GM12891 (cell line): ENCODE data around the gene PRKAR1B.

ENCODE experiments used
- DNase-seq: peaks from one replicate; pipeline ENCODE4 v3.0.0; 2011; ENCODE audit warnings: low spot score; ENCODE audit not compliant: insufficient read length
- FAIRE-seq: peaks from 2 replicates; lab custom pipeline; 2011; peaks lifted over from hg19 to GRCh38; lab: Jason Lieb, UNC
- PAX5 ChIP-seq: IDR thresholded peaks from 2 replicates; pipeline ENCODE4 v1.6.1; 2011; ENCODE audit warnings: low read length, moderate library complexity, mild to moderate bottlenecking; ENCODE audit not compliant: insufficient read depth, severe bottlenecking
- POLR2A ChIP-seq: IDR thresholded peaks from 2 replicates; pipeline ENCODE4 v1.6.1; 2011; ENCODE audit warnings: low read depth, low read length, control low read depth
- POLR2AphosphoS5 ChIP-seq: IDR thresholded peaks from 2 replicates; pipeline ENCODE4 v1.6.1; 2011; ENCODE audit warnings: low read depth, low read length, control low read depth
- POU2F2 ChIP-seq: IDR thresholded peaks from 2 replicates; pipeline ENCODE4 v1.6.1; 2011; ENCODE audit warnings: low read depth, mild to moderate bottlenecking, control low read depth, low read length, moderate library complexity
- SPI1 ChIP-seq: IDR thresholded peaks from 2 replicates; pipeline ENCODE4 v1.6.1; 2011; ENCODE audit warnings: low read depth, low read length, control low read depth
- TAF1 ChIP-seq: IDR thresholded peaks from 2 replicates; pipeline ENCODE4 v1.6.1; 2011; ENCODE audit warnings: low read depth, low read length, control low read depth

Gene PRKAR1B

DNA sequence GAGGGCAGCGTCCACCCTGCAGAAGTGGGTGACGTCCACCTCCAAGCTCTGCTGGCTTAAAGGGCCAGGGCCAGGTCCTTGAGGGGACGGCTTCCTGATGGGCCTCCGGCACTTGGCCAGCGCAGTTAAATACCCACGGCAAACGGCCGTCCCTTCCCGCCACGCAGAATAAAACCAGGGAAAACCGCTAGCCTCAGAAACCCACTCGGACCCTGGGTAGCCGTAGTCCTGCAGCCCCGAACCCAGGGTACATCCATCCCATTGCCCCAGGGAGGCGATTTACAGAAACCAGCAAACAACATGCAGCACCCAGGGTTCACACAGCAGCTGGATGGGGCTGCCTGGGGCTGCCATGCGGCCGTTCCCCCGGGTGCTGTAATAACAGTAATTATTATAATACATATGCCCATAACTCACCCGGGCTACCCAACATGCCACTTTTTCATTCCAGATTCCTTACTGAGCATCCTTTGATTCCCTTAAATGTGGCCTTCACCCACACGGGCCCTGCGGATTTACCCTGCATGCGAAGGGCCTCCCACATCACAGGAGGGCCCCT, 126.0 kb downstream of the PRKAR1B start:
- DNase-seq (no peak), FAIRE-seq (peak; percentile 28)
- no peak for TF ChIP-seq TAF1
- no peak for TF ChIP-seq POU2F2
- TF ChIP-seq POLR2AphosphoS5: no peak
- TF ChIP-seq PAX5: no peak
- TF ChIP-seq POLR2A: no peak

DNA sequence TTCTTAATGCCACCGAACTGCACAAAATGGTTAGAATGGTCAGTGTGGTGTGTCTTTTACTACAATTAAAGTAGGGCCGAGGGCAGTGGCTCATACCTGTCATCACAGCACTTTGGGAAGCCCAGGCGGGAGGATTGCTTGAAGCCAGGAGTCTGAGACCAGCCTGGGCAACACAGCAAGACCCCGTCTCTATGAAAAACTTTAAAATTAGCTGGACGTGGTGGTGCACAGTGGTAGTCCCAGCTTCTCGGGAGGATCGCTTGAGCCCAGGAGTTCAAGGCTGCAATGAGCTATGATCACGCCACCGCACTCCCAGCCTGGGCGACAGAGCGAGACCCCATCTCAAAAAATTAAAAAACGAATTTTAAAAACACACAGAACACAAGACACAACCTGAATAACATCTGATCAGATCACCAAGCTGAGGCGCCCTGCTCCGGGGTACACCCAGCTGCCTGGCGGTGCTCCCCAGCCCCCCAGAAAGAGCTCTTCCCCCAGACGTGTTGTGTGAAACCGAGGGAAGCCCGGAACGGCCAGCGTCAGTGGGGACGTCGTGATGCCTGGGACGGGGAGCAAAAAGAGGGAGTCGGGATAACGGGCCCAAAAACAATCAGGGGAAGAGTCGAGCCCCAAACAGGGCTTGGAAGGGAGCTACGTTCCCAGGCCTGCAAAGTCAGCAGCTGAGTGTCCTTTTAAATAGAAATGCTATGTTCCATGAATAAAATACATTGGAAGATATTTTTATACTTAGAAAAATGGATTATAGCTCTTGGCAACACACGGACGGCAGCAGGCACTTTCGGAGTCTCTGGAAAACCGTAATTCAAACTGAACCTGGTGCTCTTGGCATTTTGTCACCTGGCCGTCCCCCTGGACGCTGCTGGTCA, 126.7 kb downstream of the PRKAR1B start:
- no peak for FAIRE-seq

DNA sequence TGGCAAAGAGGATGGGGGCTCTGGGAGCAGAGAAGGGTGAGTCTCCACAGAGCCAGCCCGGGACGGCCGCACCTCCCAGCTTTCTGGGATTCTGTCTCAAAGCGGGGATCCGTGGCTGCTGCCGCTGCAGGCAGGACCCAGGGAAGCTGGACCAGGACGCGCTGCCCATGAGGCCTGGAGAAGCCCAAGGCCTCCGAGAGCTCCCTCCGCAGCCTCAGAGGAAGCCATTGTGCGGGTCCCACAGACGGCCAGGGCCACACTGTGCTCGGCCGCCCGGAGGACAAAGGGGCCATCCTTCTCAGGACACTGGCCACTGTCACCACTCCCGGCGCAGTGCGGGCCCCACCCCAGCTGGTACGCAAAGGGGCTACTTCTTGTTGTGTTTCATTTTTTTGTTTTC, 128.2 kb downstream of the PRKAR1B start:
- no peak for TF ChIP-seq POLR2AphosphoS5
- TF ChIP-seq TAF1: no peak
- no peak for TF ChIP-seq SPI1
- no peak for TF ChIP-seq PAX5
- no peak for TF ChIP-seq POLR2A
- DNase-seq: no peak
- no peak for FAIRE-seq

More for the DNA sequence above, 126.7 kb downstream of the PRKAR1B start:
- no peak for DNase-seq
- TF ChIP-seq POU2F2 (no peak), POLR2AphosphoS5 (no peak)

DNA sequence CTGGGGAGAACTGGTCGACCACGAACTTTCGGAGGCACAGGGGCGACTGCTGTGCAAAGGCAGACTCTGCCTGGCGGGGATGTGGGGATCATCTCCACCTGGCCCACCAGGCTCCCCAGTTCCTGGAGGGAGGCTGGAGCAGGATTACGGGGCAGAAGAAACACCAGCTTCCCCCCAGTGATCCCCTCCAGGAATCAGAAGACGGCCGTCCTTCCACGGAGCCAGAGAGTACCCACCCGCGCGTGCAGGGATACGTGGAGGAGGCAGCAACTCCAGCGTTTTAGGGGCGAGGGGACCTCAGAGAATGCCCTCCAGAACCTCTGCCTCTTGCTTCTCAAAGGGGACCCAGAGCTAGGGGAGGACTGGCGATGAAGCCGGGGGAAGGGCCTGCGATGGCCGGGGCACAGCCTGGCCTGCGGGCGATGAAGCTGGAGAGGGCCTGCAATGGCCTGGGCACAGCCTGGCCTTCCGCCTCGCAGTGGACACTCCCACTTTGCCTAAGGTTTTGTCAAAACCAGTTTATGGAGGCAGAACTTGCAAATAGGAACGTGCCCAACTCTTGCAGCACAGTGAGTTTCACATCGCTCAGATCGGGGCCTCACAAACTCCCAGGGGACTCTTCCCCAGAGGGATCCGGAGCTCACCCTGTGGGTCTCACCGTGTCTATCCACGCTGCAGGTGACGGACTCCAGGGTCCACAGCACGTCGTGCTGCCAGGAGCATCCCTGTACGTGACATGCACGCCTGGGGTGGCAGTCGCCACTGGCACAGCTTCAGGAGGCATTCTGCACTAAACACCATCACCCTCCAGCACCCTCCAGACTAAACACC, 129.5 kb downstream of the PRKAR1B start:
- TF ChIP-seq POLR2AphosphoS5: no peak
- no peak for DNase-seq
- peak; percentile 54 for FAIRE-seq

DNA sequence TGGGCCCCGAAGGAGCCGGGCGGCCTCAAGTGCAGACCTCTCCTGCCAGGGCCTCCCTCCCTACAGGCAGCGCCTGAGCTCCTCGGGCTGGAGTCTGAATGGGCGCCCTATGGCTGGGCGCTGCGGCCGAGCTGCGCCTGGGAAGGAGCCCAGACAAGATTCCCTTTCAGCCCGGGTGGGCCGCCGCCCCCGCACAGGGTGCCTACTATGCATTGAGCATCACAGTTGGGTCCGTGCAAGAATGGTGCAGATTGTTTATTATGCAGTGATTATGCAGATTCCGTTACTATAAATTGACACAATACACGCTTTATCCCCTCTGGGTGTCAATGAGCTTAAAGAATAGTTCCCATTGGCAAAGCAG, 130.3 kb downstream of the PRKAR1B start:
- DNase-seq (no peak), FAIRE-seq (no peak)
- no peak for TF ChIP-seq SPI1
- TF ChIP-seq PAX5: no peak
- no peak for TF ChIP-seq TAF1
- no peak for TF ChIP-seq POLR2A
- TF ChIP-seq POU2F2: no peak
- no peak for TF ChIP-seq POLR2AphosphoS5

DNA sequence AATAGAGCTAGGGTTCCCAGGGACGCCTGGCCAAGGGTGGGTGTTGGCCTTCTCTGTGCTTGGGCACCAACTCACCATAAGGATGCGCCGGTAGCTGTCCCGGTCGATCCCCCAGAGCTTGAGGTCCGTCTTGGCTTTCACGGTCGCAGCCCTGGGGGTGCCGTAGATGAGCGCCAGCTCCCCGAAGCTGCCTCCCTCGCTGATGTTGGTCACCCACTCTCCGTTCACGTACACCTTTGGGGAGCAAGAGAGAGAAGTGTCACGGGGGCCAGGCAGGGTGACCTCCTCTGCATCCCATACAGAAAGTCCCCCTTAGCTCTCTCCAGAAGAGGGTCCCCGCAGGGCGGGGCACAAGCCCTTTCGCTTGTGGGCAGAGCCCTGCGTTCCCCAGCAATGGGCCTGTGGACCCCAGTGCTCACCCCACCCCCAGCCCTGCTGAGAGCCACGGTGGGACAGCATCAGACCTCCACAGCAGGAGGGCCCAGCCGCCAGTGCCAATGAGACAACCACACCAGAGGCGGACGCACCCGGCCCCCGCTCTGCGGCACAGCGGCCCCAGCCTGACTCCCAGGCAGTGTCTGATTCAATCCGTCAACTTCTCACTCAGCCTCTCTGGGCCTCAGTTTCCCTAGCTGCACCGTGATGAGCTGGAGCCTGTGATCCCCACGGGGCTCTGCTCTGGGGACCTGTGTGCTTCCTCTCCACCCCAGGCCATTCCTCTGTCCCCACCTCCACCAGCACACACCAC, 130.8 kb downstream of the PRKAR1B start:
- FAIRE-seq (no peak), DNase-seq (no peak)
- no peak for TF ChIP-seq POU2F2

DNA sequence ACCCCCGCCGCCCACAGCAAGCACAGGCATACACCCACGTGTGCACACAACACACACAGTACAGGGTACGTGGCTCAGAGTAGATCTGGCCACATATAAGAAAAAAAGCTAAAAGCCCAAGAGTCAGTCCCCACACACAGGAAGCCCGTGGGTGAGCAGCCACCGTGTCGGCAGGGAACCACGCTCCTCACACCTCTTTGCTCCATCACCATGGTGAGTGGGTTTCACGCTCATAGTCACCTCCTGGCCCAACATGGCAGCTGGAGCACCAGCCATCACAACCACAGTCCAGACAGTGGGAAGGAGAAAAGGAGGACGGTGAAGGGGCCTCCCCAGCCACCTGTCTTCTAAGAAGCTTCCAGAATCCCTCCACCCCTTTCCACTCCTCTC, 131.5 kb downstream of the PRKAR1B start:
- TF ChIP-seq PAX5 (no peak), POLR2A (no peak), TAF1 (no peak), POU2F2 (no peak), SPI1 (no peak), POLR2AphosphoS5 (no peak)
- DNase-seq: no peak
- no peak for FAIRE-seq

DNA sequence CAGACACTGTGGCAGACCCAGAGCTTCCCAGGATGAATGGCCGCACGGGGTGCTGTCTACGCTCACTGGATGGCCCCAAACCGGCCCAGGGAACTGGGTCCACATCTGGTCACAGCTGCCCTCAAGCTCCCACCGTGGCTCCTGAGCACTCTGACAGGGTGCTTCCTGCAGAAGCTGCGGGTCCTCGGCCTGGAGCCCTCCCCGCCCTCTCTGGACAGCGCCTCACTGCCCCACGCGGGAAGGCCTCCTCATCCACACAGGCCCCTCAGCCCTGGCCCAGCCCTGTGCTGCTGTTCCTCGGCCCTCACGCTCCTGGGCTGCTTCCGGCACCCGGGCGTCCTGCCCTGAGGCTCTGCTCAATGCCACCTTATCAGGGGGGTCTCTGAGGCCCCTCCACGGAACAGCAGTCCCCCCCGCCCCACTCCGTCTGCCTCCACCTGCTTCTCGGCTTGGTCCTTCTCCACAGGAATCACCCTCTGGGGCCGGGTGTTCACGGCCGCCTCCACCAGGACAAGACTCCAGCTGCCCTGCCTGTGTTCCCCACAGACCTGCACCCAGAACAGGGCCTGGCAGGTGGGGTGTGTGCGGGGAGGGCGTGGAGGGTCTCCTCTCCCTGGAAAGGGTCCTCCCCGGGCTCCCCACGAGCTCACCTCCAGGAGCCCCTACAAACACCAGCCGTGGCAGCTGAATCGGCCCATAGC, 132.0 kb downstream of the PRKAR1B start:
- no peak for FAIRE-seq
- DNase-seq: no peak
- no peak for TF ChIP-seq PAX5
- TF ChIP-seq POLR2AphosphoS5: no peak
- TF ChIP-seq POU2F2: no peak
- TF ChIP-seq TAF1: no peak
- no peak for TF ChIP-seq SPI1
- no peak for TF ChIP-seq POLR2A

DNA sequence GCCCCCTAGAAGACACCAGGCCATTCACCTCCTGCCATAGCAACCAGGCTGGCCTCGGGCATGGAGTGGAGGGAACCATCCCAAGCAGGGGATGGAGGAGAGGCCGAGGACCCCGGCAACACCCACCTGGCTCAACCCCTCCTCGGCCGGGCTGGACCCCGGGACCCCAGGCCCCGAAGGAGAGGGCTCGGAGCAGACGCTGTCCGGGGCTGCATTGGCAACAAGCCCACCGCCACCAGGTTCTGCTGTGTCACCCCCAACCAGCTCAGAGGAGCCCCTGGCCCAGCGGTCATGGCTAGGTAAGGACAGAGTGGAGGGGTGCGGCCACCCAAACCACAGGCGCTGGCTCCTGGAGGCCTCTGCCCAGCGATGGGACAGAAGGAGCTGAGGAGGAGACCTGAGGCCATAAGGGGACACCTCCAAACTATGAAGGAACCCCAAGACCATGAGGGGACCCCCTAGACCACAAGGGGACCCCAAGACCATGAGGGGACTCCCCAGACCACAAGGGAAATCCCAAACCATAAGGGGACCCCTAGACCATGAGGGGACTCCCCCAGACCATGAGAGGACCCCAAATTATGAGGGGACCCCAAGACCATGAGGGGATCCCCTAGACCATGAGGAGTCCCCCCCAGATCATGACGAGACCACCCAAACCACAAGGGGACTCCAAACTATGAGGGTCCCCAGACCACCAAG, 132.7 kb downstream of the PRKAR1B start:
- TF ChIP-seq PAX5: no peak
- no peak for TF ChIP-seq POLR2AphosphoS5
- no peak for TF ChIP-seq TAF1
- TF ChIP-seq POLR2A: no peak
- TF ChIP-seq POU2F2: no peak
- TF ChIP-seq SPI1: no peak
- FAIRE-seq: no peak
- DNase-seq: no peak
